ENCODE data around the gene NUDT3.

DNA sequence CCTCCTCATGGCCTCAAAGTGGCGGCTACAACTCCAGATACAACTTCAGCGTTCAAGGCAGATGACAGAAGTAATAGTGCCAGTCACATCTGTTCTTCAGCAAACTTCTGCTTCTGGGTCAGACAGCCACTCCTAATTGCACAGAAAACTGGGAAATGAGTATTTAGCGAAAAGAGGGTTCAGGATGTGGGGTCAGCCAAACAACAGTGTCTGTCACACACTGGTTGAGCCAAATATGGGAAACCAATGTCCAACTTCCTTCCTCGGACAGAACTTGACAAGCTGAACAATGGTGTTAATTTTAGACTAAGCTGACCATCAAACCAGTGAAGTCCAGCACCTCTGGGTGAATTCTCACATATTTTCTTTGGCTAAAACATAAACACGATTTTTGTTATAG, 22.1 kb downstream of the NUDT3 start:
- no peak for TF ChIP-seq POLR2A (IDR thresholded peaks at IDR 0.05)
- TF ChIP-seq CTCF (IDR thresholded peaks at IDR 0.05) = no peak
